B cell (primary cell): ENCODE measurements around the gene P3R3URF.

Experiments
- CTCF ChIP-seq: fragments of 200-600 bp; IDR thresholded peaks from one replicate; pipeline ENCODE4 v1.8.0; 2022; ENCODE audit warnings: antibody characterized with exemption, mild to moderate bottlenecking
- EZH2 ChIP-seq: IDR thresholded peaks from 2 replicates; pipeline ENCODE4 v1.6.1; 2012; ENCODE audit warnings: borderline replicate concordance, low read depth, mild to moderate bottlenecking, moderate library complexity, low read length; ENCODE audit not compliant: insufficient read depth, poor library complexity, severe bottlenecking

- TF ChIP-seq CTCF (no peak), EZH2 (no peak)
Observed at GRCh38 chr1:46137916-46138315, 38.4 kb downstream of the P3R3URF start.
